ENCODE data around the gene CEP70.
A peak's percentile ranks its signal among the peaks of the same experiment; 100 is the strongest.
"Not testable (repeated sequence)": the region's sequence is repeated elsewhere in the genome, so short reads cannot be mapped to it uniquely, and the experiment has no call there.

Gene CEP70

DNA sequence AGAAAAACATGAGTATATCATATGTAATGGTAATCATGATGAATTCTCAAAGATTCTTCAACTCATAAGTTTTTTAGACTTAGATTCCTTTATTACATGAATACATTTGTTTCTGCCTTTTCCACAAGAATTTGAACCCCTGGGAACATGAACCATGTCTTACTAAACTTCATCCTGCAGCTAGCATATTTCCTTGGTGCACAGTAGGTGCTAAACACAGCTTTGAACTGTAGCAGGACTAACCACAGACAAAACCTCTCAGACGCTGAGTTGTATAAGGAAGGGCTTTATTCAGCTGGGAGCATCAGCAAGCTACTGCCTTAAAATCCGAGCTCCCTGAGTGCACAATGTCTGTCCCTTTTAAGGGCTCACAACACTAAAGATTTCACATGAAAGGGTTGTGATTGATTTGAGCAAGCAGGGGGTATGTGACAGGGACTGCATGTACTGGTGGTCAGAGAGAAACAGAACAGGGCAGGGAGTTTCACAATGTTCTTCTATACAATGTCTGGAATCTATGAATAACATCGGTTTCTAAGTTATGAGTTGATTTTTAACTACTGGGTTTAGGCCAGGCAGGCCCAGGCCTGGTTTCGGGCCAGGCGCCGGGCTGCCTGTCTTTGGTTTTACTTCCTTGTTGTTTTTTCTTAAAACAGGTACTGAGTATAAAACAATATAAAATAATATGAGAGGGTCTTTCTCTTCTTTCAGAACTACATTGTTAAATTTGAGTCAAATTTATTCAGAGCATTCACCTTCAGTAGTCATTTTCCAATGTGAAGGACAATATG, 3.3 kb upstream of the CEP70 start:
- H3K4ac ChIP-seq (ENCODE audit: low read depth, low read length); H3K79me2 ChIP-seq (ENCODE audit: control insufficient read depth, insufficient read depth, low read length, poor library complexity); H3K9me3 ChIP-seq (ENCODE audit: insufficient read depth, low read depth, low read length); H3K27ac ChIP-seq (ENCODE audit: low read depth, low read length); H2BK120ac ChIP-seq (ENCODE audit: insufficient read depth, low read length, poor library complexity); H3K4me1 ChIP-seq (ENCODE audit: control insufficient read depth in 1 of 2, insufficient read depth in 2 of 2, low read length in 2 of 2); H3K23ac ChIP-seq (ENCODE audit: low read length); H3K14ac ChIP-seq (ENCODE audit: low read length); H2AFZ ChIP-seq (ENCODE audit: insufficient read depth, low read length, poor library complexity); H3K36me3 ChIP-seq (ENCODE audit: control insufficient read depth in 1 of 2, insufficient read depth in 2 of 2, low read length in 2 of 2); H3K9ac ChIP-seq (ENCODE audit: low read length); DNase-seq; H3K4me3 ChIP-seq (ENCODE audit: low read depth, low read length); H4K8ac ChIP-seq (ENCODE audit: low read depth, low read length); H4K91ac ChIP-seq (ENCODE audit: low read depth, low read length); H3K79me1 ChIP-seq (ENCODE audit: low read length); H3K27me3 ChIP-seq (ENCODE audit: insufficient read depth, low read length); H4K12ac ChIP-seq (ENCODE audit: low read depth, low read length); H3K4me2 ChIP-seq (ENCODE audit: low read length); H2BK5ac ChIP-seq (ENCODE audit: low read depth, low read length, poor library complexity); H2BK12ac ChIP-seq (ENCODE audit: low read length); H2AK5ac ChIP-seq (ENCODE audit: low read length); H3K18ac ChIP-seq (ENCODE audit: low read length): not testable (repeated sequence)
- no CpG with 5 or more reads among the region's 6 CpGs for WGBS (ENCODE audit: extremely low coverage, insufficient coverage, insufficient read length)

DNA sequence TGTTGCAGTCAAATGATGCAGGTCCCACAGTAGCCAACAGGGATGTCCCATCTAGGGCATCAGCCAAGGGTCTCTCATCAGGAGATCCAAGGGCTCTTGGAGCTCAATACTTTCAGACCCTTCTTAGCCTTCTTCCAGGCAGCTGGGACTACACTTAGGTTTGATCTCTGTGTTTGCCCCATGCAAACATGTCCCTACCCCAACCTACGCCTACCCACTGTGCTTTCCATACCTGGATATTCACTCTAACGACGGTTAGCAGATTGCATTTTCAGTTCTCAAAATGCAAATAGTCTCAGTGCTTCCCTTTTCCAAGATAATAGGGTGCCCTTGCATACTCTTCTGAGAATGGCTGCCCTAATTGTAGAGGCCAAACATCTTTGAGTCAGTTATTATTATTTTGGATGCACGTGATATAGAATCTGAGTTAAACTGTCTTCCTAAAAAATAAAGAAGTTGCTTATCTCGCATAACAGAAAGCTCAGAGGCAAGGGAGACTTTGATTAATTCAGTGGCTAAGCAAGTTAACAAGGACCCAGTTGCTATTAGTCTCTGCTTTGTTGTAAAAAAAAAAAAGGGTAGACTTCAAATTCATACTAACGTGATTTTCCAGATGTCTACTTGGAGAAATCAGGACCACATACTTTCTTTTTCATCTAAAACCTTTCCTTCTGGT, 1.0 kb upstream of the CEP70 start:
- H3K4me2 ChIP-seq (ENCODE audit: low read length) = no peak overlapping the region
- H2AFZ ChIP-seq (ENCODE audit: insufficient read depth, low read length, poor library complexity) = no peak overlapping the region
- H3K79me2 ChIP-seq (ENCODE audit: control insufficient read depth, insufficient read depth, low read length, poor library complexity) = no peaks in the 10 kb centered on the region
- no peak overlapping the region for H3K27ac ChIP-seq (ENCODE audit: low read depth, low read length)
- H3K9ac ChIP-seq (ENCODE audit: low read length) = no peak overlapping the region
- no peaks in the 10 kb centered on the region for H3K4me1 ChIP-seq (ENCODE audit: control insufficient read depth in 1 of 2, insufficient read depth in 2 of 2, low read length in 2 of 2)
- H2BK12ac ChIP-seq (ENCODE audit: low read length) = no peak overlapping the region
- H2AK5ac ChIP-seq (ENCODE audit: low read length) = no peak overlapping the region
- no peak overlapping the region for H3K4ac ChIP-seq (ENCODE audit: low read depth, low read length)
- H3K36me3 ChIP-seq (ENCODE audit: control insufficient read depth in 1 of 2, insufficient read depth in 2 of 2, low read length in 2 of 2) = no peaks in the 10 kb centered on the region
- H4K91ac ChIP-seq (ENCODE audit: low read depth, low read length) = no peak overlapping the region
- no CpG with 5 or more reads among the region's 6 CpGs for whole genome bisulfite sequencing (ENCODE audit: extremely low coverage, insufficient coverage, insufficient read length)
- no peaks in the 10 kb centered on the region for H3K27me3 ChIP-seq (ENCODE audit: insufficient read depth, low read length)
- H2BK5ac ChIP-seq (ENCODE audit: low read depth, low read length, poor library complexity) = no peak overlapping the region
- H3K79me1 ChIP-seq (ENCODE audit: low read length) = peaks cover 4% of the 10 kb centered on the region
- H4K8ac ChIP-seq (ENCODE audit: low read depth, low read length) = no peak overlapping the region
- no peak overlapping the region for H3K18ac ChIP-seq (ENCODE audit: low read length)
- no peak overlapping the region for H3K4me3 ChIP-seq (ENCODE audit: low read depth, low read length)
- H3K14ac ChIP-seq (ENCODE audit: low read length) = no peak overlapping the region
- no peak overlapping the region for H4K12ac ChIP-seq (ENCODE audit: low read depth, low read length)
- no peaks in the 10 kb centered on the region for H3K9me3 ChIP-seq (ENCODE audit: insufficient read depth, low read depth, low read length)
- no peak overlapping the region for H2BK120ac ChIP-seq (ENCODE audit: insufficient read depth, low read length, poor library complexity)
- no peak for DNase-seq
- no peak overlapping the region for H3K23ac ChIP-seq (ENCODE audit: low read length)

DNA sequence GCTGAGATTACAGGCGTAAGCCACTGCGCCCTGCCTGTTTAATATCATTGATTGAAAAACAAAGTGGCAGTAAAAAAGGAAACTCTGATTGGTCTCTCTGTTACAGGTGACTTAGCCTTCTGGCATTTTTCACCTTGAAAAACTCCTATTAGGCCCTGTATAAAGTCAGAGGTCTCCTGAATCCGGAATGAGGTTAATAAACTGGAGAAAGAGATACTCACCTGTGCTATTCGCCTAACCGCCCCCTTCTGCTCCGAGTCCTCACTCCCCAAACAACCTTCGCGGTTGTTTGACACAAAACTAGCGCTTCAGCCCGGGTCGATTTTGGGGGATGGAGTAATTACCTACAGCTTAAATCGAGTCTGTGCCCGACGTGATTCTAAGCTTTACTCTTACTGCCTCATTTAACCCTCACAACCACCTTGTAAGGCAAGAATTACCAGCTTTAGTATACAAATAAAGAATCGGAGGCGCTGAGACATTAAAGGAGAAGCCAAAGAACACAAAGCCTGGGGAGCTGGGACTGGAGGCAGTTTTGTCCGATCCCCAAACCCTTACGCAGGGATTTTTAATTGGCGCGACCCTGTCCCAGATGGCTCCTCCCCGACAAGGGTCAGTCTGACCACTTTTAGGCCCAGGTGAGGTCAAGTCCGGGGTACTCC, 441 bp downstream of the CEP70 start:
- H3K36me3 ChIP-seq (ENCODE audit: control insufficient read depth in 1 of 2, insufficient read depth in 2 of 2, low read length in 2 of 2) = no peaks in the 10 kb centered on the region
- no peaks in the 10 kb centered on the region for H3K27me3 ChIP-seq (ENCODE audit: insufficient read depth, low read length)
- no CpG with 5 or more reads among the region's 22 CpGs for WGBS (ENCODE audit: extremely low coverage, insufficient coverage, insufficient read length)
- H2BK12ac ChIP-seq (ENCODE audit: low read length) = no peak overlapping the region
- no peak overlapping the region for H4K12ac ChIP-seq (ENCODE audit: low read depth, low read length)
- no peak overlapping the region for H3K23ac ChIP-seq (ENCODE audit: low read length)
- H2AK5ac ChIP-seq (ENCODE audit: low read length) = no peak overlapping the region
- H3K14ac ChIP-seq (ENCODE audit: low read length) = peak overlapping the region; percentile 76
- H4K91ac ChIP-seq (ENCODE audit: low read depth, low read length) = peak overlapping the region; percentile 64
- H3K18ac ChIP-seq (ENCODE audit: low read length) = peak overlapping the region; percentile 53
- H3K9ac ChIP-seq (ENCODE audit: low read length) = peak overlapping the region; percentile 61
- H2BK5ac ChIP-seq (ENCODE audit: low read depth, low read length, poor library complexity) = peak overlapping the region; percentile 27
- H3K79me2 ChIP-seq (ENCODE audit: control insufficient read depth, insufficient read depth, low read length, poor library complexity) = no peaks in the 10 kb centered on the region
- no peaks in the 10 kb centered on the region for H3K4me1 ChIP-seq (ENCODE audit: control insufficient read depth in 1 of 2, insufficient read depth in 2 of 2, low read length in 2 of 2)
- H2BK120ac ChIP-seq (ENCODE audit: insufficient read depth, low read length, poor library complexity) = peak overlapping the region; percentile 71
- peak overlapping the region; percentile 77 for H2AFZ ChIP-seq (ENCODE audit: insufficient read depth, low read length, poor library complexity)
- peak overlapping the region; percentile 82 for H3K4me2 ChIP-seq (ENCODE audit: low read length)
- H4K8ac ChIP-seq (ENCODE audit: low read depth, low read length) = peak overlapping the region; percentile 86
- H3K4ac ChIP-seq (ENCODE audit: low read depth, low read length) = no peak overlapping the region
- H3K9me3 ChIP-seq (ENCODE audit: insufficient read depth, low read depth, low read length) = no peaks in the 10 kb centered on the region
- H3K27ac ChIP-seq (ENCODE audit: low read depth, low read length) = no peak overlapping the region
- H3K4me3 ChIP-seq (ENCODE audit: low read depth, low read length) = peak overlapping the region; percentile 77
- peaks cover 4% of the 10 kb centered on the region for H3K79me1 ChIP-seq (ENCODE audit: low read length)
- no peak for DNase-seq

DNA sequence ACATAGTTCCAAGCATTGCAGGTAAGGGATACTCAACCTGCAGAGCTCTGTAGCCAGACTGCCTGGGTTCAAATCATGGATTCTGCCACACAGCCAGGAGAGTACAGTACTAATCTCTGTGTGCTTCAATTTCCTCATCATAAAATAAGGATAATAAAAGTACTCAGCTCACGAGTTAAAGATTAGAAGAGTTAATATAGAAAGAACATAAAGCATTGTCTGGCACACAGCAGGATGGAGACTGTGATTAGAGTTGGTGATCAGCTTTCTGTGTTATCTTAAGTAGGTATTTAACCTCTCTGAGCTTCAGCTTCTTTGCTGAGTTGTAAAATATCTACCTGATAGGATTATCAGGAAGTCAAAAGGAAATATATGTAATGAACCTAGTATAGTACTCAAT, 2.7 kb downstream of the CEP70 start:
- Histone ChIP-seq H4K8ac (ENCODE audit: low read depth, low read length) (no peak overlapping the region), H4K91ac (ENCODE audit: low read depth, low read length) (no peak overlapping the region), H3K18ac (ENCODE audit: low read length) (no peak overlapping the region), H3K36me3 (ENCODE audit: control insufficient read depth in 1 of 2, insufficient read depth in 2 of 2, low read length in 2 of 2) (no peaks in the 10 kb centered on the region), H3K27me3 (ENCODE audit: insufficient read depth, low read length) (no peaks in the 10 kb centered on the region), H2AK5ac (ENCODE audit: low read length) (no peak overlapping the region), H3K9ac (ENCODE audit: low read length) (no peak overlapping the region), H3K79me2 (ENCODE audit: control insufficient read depth, insufficient read depth, low read length, poor library complexity) (no peaks in the 10 kb centered on the region), H2AFZ (ENCODE audit: insufficient read depth, low read length, poor library complexity) (no peak overlapping the region), H3K27ac (ENCODE audit: low read depth, low read length) (no peak overlapping the region), H2BK5ac (ENCODE audit: low read depth, low read length, poor library complexity) (no peak overlapping the region), H3K23ac (ENCODE audit: low read length) (no peak overlapping the region), H3K9me3 (ENCODE audit: insufficient read depth, low read depth, low read length) (no peaks in the 10 kb centered on the region), H3K4me2 (ENCODE audit: low read length) (no peak overlapping the region), H4K12ac (ENCODE audit: low read depth, low read length) (no peak overlapping the region), H3K4me3 (ENCODE audit: low read depth, low read length) (no peak overlapping the region), H2BK120ac (ENCODE audit: insufficient read depth, low read length, poor library complexity) (no peak overlapping the region), H3K14ac (ENCODE audit: low read length) (no peak overlapping the region), H3K79me1 (ENCODE audit: low read length) (peaks cover 4% of the 10 kb centered on the region), H3K4me1 (ENCODE audit: control insufficient read depth in 1 of 2, insufficient read depth in 2 of 2, low read length in 2 of 2) (no peaks in the 10 kb centered on the region), H3K4ac (ENCODE audit: low read depth, low read length) (no peak overlapping the region), H2BK12ac (ENCODE audit: low read length) (no peak overlapping the region)
- no CpG with 5 or more reads among the region's 1 CpG for WGBS (ENCODE audit: extremely low coverage, insufficient coverage, insufficient read length)
- no peak for DNase-seq

Data from trophoblast cell (in vitro differentiated cells and primary cell).